A673 (cell line): ENCODE data around the gene PXK. TPM values are rescaled to one million over a fixed set of nuclear protein-coding genes. Genes with fewer than 3 reads are reported as not detected.
"Not testable (repeated sequence)": the region's sequence is repeated elsewhere in the genome, so short reads cannot be mapped to it uniquely, and the experiment has no call there.

ENCODE experiments used
- BruUV-seq: library from RNA; stranded (reverse); fragments of 400-500 nt; replicated peaks from 2 replicates; lab custom pipeline; 2021; lab: Mats Ljungman, UMichigan
- CTCF ChIA-PET: fragments of 300-600 bp; sonication (Branson Sonifier 250); formaldehyde crosslinking; loops from one replicate; lab custom pipeline; 2022; ENCODE audit warnings: antibody characterized with exemption; lab: Charles Lee
- POLR2A ChIA-PET: fragments of 300-600 bp; sonication (Branson Sonifier 250); formaldehyde crosslinking; loops from one replicate; lab custom pipeline; 2022; ENCODE audit warnings: antibody characterized with exemption; ENCODE audit not compliant: low non-redundant PET; lab: Charles Lee
- DNase-seq: peaks from one replicate; pipeline ENCODE4 v3.0.0-alpha.2; 2015; ENCODE audit warnings: low spot score
- H3K27ac ChIP-seq: fragments of 200-600 bp; sonication (generic); 2 replicates; pipeline ENCODE4 v1.5.1; 2016; ENCODE audit warnings: mixed run types, low read depth, mild to moderate bottlenecking, mixed read lengths, antibody characterized with exemption, low read length; ENCODE audit not compliant: poor library complexity, severe bottlenecking
- H3K27me3 ChIP-seq: fragments of 200-600 bp; sonication (generic); replicated peaks from 2 replicates; pipeline ENCODE4 v1.6.1; 2017; ENCODE audit warnings: mixed run types, low read depth, mild to moderate bottlenecking, mixed read lengths, antibody characterized with exemption, low read length; ENCODE audit not compliant: insufficient read depth, poor library complexity
- H3K36me3 ChIP-seq: fragments of 200-600 bp; sonication (generic); 2 replicates; pipeline ENCODE4 v1.6.1; 2016; ENCODE audit warnings: mixed run types, mild to moderate bottlenecking, mixed read lengths, antibody characterized with exemption, low read length; ENCODE audit not compliant: insufficient read depth, poor library complexity, severe bottlenecking
- H3K4me1 ChIP-seq: fragments of 200-600 bp; sonication (generic); 2 replicates; pipeline ENCODE4 v1.6.1; 2017; ENCODE audit warnings: mixed run types, mild to moderate bottlenecking, mixed read lengths, antibody characterized with exemption, low read length; ENCODE audit not compliant: insufficient read depth, poor library complexity, severe bottlenecking
- H3K4me3 ChIP-seq: fragments of 200-600 bp; sonication (generic); 2 replicates; pipeline ENCODE4 v1.5.1; 2016; ENCODE audit warnings: low read depth, mixed run types, mild to moderate bottlenecking, mixed read lengths, low read length; ENCODE audit not compliant: poor library complexity, severe bottlenecking
- H3K9me3 ChIP-seq: fragments of 200-600 bp; sonication (generic); 2 replicates; pipeline ENCODE4 v1.6.1; 2016; ENCODE audit warnings: mixed run types, low read depth, mild to moderate bottlenecking, mixed read lengths, antibody characterized with exemption, low read length; ENCODE audit not compliant: poor library complexity, severe bottlenecking
- EZH2 ChIP-seq: fragments of 200-600 bp; sonication (generic); IDR thresholded peaks from 2 replicates; pipeline ENCODE4 v1.6.1; 2017; ENCODE audit warnings: borderline replicate concordance, low read depth, mild to moderate bottlenecking, mixed read lengths, antibody characterized with exemption, low read length; ENCODE audit not compliant: poor library complexity, severe bottlenecking
- intact Hi-C: fragments of 100-400 bp; cut with micrococcal nuclease; formaldehyde crosslinking; loops from one replicate; pipeline ENCODE4 v1.10.0; 2022; ENCODE audit not compliant: unreplicated experiment
- total RNA-seq: library from RNA; stranded (reverse); gene quantifications from 2 replicates; pipeline ENCODE4 v1.2.3, GENCODE V29; 2021
- TF ChIP-seq, protein P1 (sequence below): fragments of 300-800, 200-600 bp; sonication (generic); conservative IDR thresholded peaks from 2 replicates; pipeline ENCODE4 v1.5.1; 2017; ENCODE audit warnings: low read depth, mild to moderate bottlenecking, antibody characterized with exemption, low read length, moderate library complexity, mixed read lengths

Gene PXK
- total RNA-seq, 1 experiment from 2014 or later, result 13.2 TPM

DNA sequence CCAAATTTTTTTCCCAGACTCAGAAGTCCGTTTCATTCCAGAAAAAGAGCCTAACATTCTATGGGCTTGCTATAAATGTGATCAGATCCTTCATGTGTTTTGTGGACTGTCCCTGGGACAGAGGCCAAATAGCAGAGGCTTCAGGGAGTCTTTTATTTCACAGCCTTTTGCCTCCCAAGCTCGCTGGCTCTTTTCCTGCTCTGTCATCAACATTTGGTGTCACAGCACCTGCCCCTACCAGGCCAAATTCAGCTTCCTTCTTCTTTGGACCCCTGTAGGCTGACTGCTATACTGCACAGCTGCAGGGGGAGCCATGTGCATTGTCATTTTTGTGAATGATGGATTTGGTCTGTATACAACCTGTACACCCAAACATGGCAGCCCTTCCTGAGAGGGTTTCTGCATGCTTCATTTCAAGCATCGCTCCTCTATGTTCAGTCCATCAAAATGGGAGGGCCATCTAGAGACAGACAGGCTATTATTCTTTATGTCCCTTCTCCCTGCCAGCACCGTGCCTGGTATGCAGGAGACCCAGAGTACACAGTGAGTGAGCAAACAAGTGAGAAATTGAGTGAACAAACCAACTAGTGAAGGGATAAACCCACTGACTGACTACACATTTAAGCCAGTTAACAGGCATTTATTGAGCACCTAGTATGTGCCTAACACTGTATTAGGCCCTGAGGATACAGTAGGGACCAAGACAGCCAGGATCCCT lies 44.5 kb upstream of the PXK start:
- Histone ChIP-seq H3K9me3 (no peaks in the 10 kb centered on the region), H3K36me3 (peaks cover 66% of the 10 kb centered on the region), H3K4me3 (no peak overlapping the region), H3K4me1 (no peaks in the 10 kb centered on the region), H3K27ac (peak overlapping the region; percentile 42), H3K27me3 (no peaks in the 10 kb centered on the region)
- CTCF ChIA-PET, result no interaction called here
- POLR2A ChIA-PET, result no interaction called here
- intact Hi-C loops, result no loop called here
- no peak for DNase-seq
- TF ChIP-seq EZH2, result no peak
- TF ChIP-seq, protein P1, sequence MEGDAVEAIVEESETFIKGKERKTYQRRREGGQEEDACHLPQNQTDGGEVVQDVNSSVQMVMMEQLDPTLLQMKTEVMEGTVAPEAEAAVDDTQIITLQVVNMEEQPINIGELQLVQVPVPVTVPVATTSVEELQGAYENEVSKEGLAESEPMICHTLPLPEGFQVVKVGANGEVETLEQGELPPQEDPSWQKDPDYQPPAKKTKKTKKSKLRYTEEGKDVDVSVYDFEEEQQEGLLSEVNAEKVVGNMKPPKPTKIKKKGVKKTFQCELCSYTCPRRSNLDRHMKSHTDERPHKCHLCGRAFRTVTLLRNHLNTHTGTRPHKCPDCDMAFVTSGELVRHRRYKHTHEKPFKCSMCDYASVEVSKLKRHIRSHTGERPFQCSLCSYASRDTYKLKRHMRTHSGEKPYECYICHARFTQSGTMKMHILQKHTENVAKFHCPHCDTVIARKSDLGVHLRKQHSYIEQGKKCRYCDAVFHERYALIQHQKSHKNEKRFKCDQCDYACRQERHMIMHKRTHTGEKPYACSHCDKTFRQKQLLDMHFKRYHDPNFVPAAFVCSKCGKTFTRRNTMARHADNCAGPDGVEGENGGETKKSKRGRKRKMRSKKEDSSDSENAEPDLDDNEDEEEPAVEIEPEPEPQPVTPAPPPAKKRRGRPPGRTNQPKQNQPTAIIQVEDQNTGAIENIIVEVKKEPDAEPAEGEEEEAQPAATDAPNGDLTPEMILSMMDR, result no peak
- no TSS peak for BruUV-seq

DNA sequence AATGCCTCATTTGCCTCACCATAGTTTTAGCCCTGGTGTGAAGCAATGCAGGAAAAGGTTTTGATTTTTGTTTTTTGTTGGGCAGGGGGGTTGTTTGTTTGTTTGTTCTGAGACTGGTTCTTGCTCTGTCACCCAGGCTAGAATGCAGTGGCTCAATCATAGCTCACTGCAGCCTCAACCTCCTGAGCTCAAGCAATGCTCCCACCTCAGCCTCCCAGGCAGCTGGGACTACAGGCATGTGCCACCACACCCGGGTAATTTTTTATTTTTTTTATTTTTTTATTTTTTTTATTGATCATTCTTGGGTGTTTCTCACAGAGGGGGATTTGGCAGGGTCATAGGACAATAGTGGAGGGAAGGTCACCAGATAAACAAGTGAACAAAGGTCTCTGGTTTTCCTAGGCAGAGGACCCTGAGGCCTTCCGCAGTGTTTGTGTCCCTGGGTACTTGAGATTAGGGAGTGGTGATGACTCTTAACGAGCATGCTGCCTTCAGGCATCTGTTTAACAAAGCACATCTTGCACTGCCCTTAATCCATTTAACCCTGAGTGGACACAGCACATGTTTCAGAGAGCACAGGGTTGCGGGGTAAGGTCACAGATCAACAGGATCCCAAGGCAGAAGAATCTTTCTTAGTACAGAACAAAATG lies 43.6 kb upstream of the PXK start:
- DNase-seq, H3K27me3 ChIP-seq, CTCF ChIA-PET, POLR2A ChIA-PET, BruUV-seq, H3K27ac ChIP-seq, intact Hi-C loops, H3K9me3 ChIP-seq, H3K4me3 ChIP-seq, H3K4me1 ChIP-seq: not testable (repeated sequence)
- H3K36me3 ChIP-seq, result peaks cover 66% of the 10 kb centered on the region

DNA sequence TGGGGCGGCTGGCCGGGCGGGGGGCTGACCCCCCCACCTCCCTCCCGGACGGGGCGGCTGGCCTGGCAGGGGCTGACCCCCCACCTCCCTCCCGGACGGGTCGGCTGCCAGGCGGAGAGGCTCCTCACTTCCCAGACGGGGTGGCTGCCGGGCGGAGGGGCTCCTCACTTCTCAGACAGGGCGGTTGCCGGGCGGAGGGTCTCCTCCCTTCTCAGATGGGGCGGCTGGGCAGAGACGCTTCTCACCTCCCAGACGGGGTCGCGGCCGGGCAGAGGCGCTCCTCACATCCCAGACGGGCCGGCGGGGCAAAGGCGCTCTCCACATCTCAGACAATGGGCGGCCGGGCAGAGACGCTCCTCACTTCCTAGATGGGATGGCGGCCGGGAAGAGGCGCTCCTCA lies 42.2 kb upstream of the PXK start:
- H3K27ac ChIP-seq, H3K27me3 ChIP-seq, DNase-seq, CTCF ChIA-PET, H3K9me3 ChIP-seq, intact Hi-C loops, BruUV-seq, H3K4me1 ChIP-seq, H3K4me3 ChIP-seq, POLR2A ChIA-PET: not testable (repeated sequence)
- peaks cover 69% of the 10 kb centered on the region for H3K36me3 ChIP-seq

DNA sequence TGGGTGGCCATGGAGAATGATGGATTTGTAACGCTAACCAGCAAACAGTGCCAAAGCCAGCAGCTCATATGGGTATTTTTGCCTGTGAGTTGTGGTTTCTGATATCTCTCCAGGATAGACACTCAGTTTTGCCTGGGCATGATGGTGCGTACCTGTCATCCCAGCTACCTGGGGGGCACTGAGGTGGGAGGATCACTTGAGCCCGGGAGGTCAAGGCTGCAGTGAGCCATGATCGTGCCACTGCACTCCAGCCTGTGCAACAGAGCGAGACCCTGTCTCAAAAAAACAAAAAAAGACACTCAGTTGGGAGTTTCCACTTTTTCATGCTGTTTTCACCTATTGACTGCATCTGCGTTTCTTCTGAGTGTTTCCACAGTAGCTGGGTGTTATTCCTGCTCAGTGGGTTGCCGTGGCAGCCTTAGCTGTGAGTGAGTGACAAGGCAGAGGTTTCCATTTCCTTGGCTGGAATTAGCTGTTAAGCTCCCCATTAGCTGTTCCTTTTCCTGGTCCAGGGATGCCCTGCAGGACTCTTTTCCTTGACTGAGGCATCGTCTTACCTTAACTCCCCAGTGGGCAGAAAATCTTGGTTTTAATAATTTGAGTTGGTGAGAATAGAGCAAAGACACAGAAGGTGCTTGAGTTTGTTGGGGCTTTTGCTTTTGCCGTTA lies 40.9 kb upstream of the PXK start:
- CTCF ChIA-PET, result no interaction called here
- POLR2A ChIA-PET, result no interaction called here
- H3K36me3 ChIP-seq, result peaks cover 65% of the 10 kb centered on the region
- no peaks in the 10 kb centered on the region for H3K9me3 ChIP-seq
- H3K27me3 ChIP-seq, result no peaks in the 10 kb centered on the region
- peaks cover 6% of the 10 kb centered on the region for H3K4me1 ChIP-seq
- no TSS peak for BruUV-seq
- no peak for DNase-seq
- no peak overlapping the region for H3K27ac ChIP-seq
- TF ChIP-seq EZH2, result no peak
- TF ChIP-seq, protein P1, result no peak
- intact Hi-C loops, result no loop called here
- H3K4me3 ChIP-seq, result no peak overlapping the region
